ENCODE results near the gene CEP44.
"Not testable (repeated sequence)": the region's sequence is repeated elsewhere in the genome, so short reads cannot be mapped to it uniquely, and the experiment has no call there.

The CEP44 gene

DNA sequence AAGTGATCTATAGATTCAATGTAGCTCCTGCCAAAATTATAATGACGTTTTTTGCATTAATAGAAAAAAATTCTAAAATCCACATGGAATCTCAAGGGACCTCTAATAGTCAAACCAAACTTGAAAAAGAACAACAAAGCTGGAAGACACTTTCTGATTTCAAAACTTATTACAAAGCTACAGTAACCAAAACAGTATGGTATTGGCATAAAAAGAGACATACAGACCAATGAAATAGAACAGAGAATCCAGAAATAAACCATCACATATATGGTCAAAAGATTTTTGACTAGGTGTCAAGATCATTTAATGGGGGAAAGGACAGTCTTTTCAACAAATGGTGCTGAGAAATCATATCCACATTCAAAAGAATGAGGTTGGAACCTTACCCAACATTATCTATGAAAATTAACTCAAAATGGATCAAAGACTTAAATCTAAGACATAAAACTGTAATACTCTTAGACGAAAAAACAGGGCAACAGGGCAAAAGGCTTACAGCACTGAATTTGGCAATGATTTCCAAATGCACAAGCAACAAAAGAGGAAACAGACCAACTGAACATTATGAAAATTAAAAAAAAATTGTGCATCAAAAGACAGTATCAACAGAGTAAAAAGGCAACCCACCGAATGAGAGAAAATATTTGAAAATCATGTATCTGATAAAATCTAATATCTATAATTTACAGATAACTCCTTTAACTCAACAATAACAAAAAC is 4.1 kb upstream of the CEP44 start:
- DNase-seq: no peak

DNA sequence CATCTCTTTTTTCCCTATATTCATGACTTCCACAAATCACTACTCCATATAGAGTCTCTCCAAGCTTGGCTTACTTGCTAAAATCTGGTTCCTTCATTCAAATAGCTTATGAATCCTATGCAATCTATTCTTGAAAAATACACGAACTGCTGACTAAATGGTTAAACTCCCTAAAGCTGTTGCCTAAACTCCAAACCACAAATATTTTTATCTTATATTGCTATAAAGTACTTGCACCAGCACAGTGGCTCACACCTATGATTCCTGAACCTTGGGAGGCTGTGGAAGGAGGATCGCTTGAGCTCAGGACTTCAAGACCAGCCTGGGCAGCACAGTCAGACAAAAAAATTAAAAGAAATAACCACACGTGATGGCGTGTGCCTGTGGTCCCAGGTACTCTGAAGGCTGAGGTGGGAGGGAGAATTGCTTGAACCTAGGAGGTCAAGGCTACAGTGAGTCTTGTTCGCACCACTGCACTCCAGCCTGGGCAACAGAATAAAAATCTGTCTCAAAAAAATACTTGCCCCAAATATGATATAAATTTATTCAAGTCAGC is 2.5 kb upstream of the CEP44 start:
- DNase-seq: no peak

DNA sequence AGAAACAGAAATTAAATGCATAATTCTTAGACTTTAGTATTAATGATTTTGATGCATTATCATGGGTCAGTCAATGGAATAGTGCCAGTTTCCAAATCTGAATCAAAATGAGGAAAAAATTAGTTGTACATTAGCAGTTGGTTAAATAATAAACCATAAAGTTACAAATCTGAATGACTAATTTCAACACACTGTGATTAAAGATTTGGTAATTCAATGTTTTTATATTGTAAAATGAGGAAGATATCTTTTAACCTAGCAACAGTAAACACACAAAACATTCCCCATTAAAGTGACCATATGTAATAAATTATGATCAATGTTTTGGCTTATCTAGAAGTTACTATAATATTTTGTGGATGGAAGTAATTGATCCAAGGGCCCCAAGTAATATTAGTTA is 1.8 kb upstream of the CEP44 start:
- no peak for DNase-seq

DNA sequence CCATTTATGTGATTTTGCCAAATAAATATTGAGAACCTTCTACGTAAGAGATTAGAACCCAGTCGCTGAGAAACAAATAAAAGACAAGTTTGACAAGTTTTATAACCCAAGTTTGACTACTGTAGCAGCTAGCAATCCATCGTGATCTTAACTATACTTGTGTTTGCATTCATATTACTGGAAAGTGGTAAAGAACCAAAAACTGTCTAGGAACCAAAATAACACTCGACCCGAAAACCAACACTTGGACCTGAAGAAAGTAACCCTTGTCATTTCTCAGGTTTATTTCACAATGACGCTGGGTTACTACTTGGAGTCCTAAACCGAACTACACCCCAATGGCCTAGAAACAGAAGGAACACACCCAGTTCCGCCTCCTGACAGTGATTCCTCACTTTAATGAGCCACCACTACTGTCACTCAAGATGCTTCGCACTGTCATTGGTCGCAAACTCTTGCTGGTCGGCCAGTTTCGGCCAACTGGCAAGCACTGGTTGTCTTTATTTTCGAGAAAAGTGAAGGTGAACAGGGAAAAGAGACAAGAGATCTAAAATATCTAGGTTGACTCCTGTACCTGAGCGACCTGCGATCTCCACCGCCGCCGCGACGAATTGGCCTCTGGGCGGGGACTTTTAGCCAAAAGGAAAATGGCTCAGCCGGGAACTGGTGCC is 740 bp upstream of the CEP44 start:
- DNase-seq: peak; percentile 84

DNA sequence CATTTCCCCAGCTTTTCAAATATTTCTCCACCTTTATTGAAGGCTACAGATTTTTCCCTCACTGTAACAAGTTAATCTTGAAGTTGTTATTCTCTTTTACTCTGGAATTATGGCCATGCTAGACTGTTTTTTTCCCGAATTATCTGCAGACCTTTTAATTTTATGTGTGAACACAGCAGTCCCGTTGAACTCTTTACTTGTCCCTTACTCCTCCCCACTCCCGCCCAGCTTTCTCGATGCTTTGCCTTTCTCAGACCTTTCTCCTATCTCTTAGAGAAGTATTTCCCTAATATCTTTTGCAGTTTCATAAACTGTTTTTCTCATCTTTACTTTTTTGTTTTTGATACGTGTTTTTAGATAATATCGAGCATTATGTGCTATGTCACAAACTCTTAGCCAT is 776 bp downstream of the CEP44 start:
- no peak for DNase-seq

DNA sequence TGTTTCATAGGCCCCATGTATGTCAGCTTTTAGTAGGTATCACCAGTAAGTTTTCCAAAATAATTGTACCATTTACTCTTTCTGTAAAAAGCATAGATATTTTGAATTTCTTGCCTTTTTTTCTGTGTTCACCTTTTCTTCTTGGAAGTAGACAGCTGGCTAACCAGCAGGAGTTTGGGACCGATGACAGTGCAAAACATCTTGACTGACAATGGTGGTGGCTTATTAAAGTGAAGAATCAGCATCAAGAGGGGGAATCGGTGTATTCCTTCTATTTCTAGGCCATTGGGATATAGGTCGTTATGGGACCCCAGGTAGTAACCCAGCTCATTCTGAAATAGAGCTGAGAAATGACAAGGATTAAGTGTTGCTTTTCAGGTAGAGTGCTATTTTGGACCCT is 3.2 kb downstream of the CEP44 start:
- DNase-seq: no peak

DNA sequence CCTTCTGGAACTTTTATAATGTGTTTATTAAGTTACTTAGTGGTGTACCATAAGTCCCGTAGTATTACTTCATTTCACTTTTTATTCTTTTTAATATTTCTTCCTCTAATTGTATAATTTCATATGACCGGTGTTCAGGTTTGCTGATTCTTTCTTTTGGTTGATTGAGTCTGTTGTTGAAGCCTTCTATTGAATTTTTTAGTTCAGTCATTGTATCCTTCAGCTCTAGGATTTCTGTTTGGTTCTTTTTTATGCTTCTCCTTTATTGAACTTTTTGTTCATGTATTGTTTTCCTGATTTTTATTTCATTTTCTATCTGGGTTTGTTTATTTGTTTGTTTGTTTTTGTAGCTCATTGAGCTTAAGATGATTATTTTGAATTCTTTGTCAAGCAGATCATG is 8.8 kb downstream of the CEP44 start:
- no peak for DNase-seq

DNA sequence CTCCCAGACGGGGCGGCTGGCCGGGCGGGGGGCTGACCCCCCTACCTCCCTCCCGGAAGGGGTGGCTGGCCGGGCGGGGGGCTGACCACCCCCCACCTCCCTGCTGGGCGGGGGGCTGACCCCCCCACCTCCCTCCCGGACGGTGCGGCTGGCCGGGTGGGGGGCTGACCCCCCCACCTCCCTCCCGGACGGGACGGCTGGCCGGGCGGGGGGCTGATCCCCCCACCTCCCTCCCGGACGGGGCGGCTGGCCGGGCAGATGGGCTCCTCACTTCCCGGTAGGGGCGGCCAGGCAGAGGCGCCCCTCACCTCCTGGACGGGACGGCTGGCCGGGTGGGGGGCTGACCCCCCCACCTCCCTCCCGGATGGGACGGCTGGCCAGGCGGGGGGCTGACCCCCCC is 10.9 kb downstream of the CEP44 start:
- not testable (repeated sequence) for DNase-seq

DNA sequence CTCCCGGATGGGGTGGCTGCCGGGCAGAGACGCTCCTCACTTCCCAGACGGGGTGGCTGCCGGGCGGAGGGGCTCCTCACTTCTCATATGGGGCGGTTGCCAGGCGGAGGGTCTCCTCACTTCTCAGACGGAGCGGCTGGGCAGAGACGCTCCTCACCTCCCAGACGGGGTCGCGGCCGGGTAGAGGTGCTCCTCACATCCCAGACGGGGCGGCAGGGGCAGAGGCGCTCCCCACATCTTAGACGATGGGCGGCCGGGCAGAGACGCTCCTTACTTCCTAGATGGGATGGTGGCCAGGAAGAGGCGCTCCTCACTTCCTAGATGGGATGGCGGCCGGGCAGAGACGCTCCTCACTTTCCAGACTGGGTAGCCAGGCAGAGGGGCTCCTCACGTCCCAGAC is 11.4 kb downstream of the CEP44 start:
- DNase-seq: not testable (repeated sequence)

DNA sequence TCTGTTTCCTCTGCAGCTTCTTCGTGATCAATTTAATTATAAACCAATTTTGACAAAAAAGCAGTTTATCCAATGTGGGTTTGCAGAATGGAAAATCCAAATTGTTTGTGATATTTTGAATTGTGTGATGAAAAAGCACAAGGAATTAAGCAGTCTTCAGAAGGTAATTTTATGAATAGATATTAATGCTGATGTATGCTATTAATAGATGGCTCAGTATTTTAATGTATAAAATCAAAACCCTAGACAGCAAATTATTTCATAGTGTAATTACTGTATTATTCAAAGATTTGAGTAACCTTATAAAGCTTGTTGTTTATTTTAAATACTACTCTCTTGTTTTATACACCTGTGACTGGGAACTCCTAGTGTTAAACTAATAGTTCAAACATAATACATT is 20.0 kb downstream of the CEP44 start:
- no peak for DNase-seq

DNA sequence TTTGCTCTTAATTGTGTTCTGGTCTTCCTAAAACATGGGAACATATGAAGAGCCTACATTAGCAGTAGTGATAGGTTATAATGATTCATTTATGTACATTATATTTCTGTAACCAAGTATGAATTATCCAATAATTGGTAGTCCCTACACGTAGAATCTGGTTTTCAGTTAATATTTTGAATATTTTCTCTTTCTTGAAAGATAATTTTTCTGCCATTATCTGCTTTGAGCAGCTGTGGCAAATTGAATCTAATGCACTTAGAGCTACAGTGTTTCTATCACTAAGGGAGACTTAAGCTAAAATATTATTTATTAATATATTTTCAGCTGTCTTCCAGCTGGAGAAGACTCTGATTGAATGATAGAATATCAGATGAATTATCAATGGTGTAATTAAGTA is 21.0 kb downstream of the CEP44 start:
- DNase-seq: no peak

DNA sequence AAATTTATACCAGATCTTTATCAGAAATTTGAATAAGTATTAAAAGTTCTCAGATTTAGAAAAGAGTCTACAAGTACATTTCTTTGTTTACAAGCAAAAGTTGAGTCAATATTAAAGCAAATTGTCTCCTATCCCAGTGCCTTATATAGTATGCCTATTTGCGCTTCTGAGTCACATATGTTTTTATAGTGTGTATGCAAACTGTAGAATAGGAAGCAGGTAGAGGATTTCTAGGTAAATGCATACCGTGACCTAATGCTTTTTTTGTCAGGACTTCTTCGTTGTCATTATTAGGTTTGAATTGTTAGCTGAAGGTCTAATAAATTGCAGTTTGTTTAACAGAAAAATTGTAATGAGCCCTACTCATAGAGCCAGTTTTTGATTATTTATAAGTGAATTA is 22.2 kb downstream of the CEP44 start:
- DNase-seq: no peak

DNA sequence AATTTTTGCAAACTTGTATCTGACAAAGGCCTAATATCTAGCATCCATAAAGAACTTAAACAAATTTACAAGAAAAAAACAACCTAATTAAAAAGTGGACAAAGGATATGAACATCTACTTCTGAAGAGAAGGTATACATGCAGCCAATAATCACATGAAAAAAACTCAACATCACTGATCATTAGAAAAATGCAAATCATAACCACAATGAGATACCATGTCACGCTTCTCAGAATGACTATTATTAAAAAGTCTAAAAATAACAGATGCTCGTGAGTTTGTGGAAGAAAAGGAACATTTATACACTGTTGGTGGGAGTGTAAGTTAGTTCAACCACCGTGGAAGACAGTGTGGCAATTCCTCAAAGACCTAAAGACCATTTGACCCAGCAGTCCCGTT is 24.0 kb downstream of the CEP44 start:
- DNase-seq: no peak

DNA sequence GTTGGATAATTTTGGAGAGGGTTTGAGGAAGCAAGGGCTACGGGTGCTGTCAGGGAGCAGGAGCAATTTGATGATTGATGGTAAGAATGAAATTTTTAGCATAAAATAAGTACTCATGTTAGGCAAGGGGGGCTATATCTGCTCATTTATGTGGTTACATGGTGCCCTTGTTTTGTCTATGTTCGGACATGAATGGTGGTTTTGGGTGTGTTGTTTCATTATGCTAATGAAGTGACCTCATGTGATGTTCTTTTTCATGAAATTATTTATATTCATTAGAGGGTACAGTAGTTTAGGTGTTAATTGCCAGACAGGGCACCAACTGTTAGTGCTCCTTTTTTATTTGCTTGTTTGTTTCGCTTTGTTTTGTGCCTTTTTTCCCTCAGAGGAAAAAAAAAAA is 29.3 kb downstream of the CEP44 start:
- no peak for DNase-seq

DNA sequence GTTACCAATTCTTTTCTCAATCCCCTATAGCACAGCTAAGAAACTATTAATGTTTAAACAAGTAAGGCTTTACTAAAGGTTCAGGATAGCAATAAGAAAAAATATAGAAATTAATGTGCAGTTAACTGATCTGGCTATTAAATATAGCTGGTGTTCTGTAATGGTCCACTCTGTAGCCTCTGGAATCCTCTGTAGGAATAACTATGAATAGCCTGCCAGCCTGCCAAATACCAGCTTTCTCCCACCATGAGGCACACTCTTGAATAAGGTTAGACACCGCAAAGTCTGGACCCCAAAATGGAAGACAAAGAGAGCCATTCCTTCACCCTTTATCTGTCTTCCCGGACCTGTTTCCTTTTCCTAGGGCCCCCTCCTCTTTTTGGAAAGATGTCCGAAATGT is 30.6 kb downstream of the CEP44 start:
- DNase-seq: no peak

DNA sequence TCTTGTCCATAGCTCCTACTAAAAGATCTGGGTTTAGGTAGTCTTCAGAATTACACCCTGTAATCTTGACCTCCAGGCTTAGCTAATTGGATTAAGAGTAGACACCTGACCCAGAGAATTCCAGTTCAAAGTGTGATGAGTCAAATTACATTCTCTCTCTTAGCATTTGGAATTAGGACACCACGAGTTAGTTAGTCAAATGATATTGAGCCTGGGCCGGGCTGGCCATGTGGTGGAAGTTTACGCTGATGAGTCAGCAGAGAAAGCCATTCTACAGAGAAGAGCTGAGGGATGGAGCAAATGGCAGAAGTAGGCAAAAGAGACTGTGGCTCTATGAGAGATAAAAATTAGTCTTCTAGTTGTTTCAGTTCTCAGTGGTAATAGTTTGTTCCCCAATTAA is 31.1 kb downstream of the CEP44 start:
- DNase-seq: no peak

DNA sequence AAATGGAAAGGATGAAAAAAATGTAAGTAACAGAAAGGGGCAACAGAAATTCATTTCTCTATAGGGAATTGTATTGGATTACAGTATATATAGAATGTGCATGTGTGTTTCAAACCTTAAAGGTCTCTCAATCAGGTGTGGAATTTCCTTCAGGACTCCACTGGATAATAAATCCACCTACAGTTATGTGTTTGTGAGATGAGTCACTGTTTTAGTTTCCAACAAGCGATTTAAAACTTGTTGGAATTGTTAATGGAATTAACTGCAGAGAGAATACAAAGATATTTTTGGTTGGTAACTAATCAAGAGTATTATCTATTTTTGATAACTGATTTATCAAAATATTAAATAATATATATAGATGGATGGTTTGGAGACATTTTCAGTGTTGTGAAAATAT is 32.8 kb downstream of the CEP44 start:
- DNase-seq: no peak

DNA sequence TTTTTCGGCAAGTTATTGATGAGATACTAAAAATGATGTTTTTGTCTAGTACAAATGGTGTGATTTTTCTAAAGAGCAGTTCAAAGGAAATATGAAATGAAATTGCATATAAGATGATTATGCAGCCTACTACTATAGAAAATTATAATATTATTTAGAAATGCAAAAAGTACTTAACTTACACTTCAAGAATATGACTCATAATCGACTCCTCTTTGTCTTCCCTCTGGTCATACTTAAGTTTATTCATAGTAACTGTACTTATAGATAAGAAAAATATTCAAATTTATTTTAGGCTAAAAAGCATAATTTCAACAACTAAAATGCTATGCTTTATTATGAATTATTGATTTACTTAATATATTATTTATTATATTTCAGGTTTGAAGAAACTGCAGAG is 33.2 kb downstream of the CEP44 start:
- no peak for DNase-seq

DNA sequence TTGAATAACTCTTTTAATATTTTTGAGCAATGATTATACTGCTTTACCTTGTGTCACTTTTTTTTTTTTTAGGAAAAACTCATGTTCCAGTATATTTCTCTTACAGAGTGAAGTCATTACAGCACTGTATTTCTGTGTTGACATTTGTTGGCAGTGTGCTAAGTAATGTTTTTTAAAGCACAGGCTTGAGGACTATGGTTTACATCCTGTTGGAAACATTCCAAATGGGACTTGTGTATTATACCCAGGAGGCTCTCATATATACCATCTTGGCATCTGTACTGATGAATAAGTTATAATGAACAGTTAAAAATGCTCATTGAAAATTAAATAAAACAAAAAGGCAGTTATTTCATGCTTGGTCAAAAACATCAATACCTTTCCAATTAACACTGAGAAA is 33.8 kb downstream of the CEP44 start:
- DNase-seq: no peak

DNA sequence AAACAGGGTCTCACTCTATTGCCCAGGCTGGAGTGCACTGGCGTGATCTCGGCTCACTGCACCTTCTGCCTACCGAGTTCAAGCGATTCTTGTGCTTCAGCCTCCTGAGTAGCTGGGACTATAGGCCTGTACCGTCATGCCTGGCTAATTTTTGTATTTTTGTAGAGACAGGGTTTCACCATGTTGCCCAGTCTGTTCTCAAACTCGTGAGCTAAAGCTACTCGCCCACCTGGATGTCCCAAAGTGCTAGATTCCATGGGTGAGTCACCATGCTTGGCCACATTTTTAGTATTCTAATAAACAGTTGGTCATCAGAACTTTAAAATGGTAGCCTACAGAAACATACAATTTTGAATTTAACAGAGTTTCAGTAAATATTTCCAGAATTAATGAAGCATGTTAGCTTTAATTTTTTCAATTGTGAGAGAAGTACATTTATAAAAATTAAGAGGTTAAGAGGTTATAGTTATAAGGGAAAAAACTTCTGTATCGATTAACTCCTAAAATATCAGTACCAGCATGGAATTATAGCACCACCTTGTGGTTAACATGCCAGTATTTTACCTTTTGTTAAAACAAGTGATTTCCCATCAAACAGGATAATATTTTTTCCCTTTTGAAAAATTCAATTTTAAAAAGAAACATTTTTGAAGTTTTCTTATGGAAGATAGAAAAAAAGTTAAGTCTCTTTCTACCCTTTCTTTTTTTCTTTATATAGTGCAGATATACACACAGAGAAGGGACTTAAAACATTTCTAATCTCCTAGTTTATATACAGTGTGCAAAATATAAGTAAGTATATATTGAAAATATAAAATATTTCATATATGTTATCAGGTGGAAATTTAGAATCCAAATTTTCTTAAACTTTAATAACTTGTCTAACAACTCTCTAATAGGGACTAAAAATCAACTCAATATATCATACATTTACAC is 35.4 kb downstream of the CEP44 start:
- peak; percentile 23 for DNase-seq

DNA sequence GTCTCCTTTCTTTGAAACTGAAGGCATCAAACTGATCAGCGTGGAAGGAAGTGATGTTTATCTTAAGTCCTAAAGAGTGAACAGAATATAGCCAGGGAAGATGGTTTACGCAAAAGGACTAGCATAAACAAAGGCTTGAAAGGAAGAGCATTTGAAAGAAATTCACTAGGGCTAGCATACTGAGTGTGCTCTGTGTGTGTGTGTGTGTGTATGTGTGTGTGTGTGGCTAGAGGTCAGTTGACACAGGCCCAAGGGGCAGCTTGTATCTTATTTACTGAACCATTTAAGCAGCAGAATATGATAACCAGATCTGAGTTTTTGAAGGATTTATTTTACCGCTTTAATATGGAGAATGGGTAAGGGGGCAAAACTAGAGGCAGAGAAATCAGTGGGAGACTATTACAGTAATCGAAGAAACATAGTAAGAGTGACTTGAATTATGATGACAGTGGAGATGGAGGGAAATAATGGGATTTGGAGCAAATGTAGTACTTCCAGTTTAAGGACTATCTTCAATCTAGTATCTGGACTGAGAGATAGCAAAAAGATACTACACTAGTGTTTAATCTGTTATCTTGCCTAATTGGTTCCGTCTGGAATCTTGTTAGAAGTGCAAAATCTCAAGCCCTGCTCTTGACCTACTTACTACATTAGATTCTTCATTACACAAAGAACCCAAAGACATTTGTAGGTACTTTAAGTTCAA is 36.9 kb downstream of the CEP44 start:
- no peak for DNase-seq

DNA sequence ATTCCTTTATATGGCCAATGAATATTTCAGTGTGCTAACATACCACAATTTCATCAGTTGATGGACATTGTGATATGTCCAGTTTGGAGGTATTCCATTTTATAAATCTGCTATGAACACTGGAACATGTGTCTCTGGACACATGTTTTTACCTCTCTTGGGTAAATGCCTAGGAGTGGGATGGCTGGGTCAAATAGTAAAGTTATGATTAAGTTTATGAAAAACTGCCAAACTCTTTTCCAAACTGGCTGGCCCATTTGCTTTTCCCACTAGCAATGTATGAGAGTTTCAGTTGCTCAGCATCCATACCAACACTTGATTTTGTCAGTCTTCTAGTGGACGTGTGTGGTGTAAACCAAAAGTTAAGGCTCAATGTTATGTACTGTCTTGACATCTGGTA is 40.5 kb downstream of the CEP44 start:
- DNase-seq: no peak

DNA sequence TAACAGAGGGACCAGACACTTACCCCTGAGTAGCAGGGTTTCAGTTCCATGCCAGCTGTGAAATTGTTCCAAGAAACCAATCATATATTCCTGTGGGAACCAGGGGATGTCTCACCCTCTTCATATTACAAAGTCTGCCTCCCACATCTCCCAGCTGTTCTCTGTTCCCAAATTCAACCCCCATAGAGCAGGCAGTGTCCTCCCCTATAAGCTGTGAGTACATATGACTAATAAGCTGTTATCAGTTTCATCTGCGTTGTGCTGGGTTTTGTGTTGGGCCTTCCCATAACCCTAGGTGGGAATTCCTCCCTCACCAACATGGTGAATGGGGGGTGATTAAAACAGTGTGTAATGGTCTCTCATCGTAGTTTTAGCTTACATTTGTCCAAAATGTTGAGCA is 41.0 kb downstream of the CEP44 start:
- no peak for DNase-seq

Data from central memory CD4-positive, alpha-beta T cell (primary cell).